Thoracic aorta (tissue), 2 donors: ENCODE data around the gene CHST15. TPM values are rescaled to one million over a fixed set of nuclear protein-coding genes. Genes with fewer than 3 reads are reported as not detected.
A peak's percentile ranks its signal among the peaks of the same experiment; 100 is the strongest.

Experiments
- ATAC-seq: fragments of 150-250 bp; one replicate; pipeline ENCODE4 v1.8.0; 2017; ENCODE audit warnings: low read depth; ENCODE audit not compliant: insufficient number of reproducible peaks, low FRiP score
- DNase-seq: peaks from one replicate; pipeline ENCODE4 v3.0.0-alpha.2; 2020; ENCODE audit warnings: low spot score
- H3K27ac ChIP-seq, 2 donors: fragments of 200-600 bp; sonication (generic); 1 replicate in 1 of 2; 2 replicates in 1 of 2; pipeline ENCODE4 v1.5.1; 2016; ENCODE audit warnings: mild to moderate bottlenecking in 2 of 2, moderate library complexity in 2 of 2
- H3K27me3 ChIP-seq: fragments of 200-600 bp; sonication (generic); replicated peaks from 2 replicates; pipeline ENCODE4 v1.6.0; 2016; ENCODE audit warnings: mild to moderate bottlenecking; ENCODE audit not compliant: insufficient read depth
- H3K36me3 ChIP-seq: fragments of 200-600 bp; sonication (generic); one replicate; pipeline ENCODE4 v1.5.1; 2016
- H3K4me1 ChIP-seq, 2 donors: fragments of 200-600 bp; sonication (generic); 1 replicate in 1 of 2; 2 replicates in 1 of 2; pipeline versions ENCODE4 v1.5.1 to v1.6.0; 2016; ENCODE audit warnings: low read depth in 2 of 2, mild to moderate bottlenecking in 1 of 2; ENCODE audit not compliant: control insufficient read depth in 1 of 2
- H3K4me3 ChIP-seq: fragments of 200-600 bp; sonication (generic); 2 replicates; pipeline ENCODE4 v1.5.1; 2016; ENCODE audit warnings: mild to moderate bottlenecking
- H3K9me3 ChIP-seq: fragments of 200-600 bp; sonication (generic); 2 replicates; pipeline ENCODE4 v1.5.1; 2016
- total RNA-seq, 2 donors: library from RNA; depleted of rRNA; stranded (reverse); fragments of >200 nt; gene quantifications; one replicate each; pipeline versions ENCODE4 v1.1.0 to v1.2.3, GENCODE V29; 2016
- TF ChIP-seq, protein P1 (sequence below): fragments of 200-600 bp; sonication (generic); IDR thresholded peaks from one replicate; pipeline ENCODE4 v1.5.1; 2019; ENCODE audit warnings: antibody characterized with exemption

Gene CHST15
- total RNA-seq, 2 donors from 2014 or later, result 31.9 to 34.0 TPM

DNA sequence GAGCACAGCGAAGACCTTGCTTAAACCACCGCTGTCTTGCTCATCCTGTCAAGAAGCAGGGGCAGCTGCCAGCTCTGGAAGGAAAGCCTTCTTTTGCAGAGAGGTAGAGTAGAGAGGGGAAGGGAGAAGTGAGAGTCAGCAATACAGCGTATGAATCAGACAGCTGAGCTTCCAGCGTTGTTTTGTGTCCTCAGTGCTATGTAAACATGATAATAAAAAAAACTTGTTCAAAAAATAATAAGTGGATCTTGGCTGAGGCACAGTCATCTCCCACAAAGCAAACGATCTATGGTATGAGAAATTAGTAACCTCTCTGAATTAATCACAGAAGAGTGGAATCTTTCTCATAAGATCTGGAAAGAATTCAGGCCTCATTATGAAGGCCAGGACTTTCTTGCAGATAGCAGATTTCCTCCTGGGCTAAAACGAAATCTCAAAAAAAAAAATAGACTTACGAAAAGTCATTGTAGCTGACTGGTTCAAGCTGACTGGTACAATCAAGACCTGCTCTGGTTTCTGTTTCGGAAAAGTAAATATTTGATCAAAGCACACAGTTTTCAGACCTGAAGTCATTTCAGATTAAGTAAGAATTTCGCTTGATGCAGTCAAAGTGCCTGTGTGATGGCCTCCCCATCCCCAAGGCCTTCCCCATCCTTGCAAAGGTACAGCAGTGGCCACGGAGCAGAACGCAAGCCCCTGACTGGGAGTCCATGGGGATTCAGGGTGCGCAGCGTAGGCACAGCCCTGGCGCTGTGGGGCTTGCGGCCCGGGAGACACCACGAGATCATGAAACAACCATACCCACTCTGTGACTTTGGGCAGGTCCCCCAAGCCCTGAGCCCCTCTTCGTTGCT lies 29.4 kb downstream of the CHST15 start:
- Histone ChIP-seq H3K36me3 (no peaks in the 10 kb centered on the region), H3K4me3 (no peak overlapping the region), H3K27ac (peak overlapping the region in 1 of 2 donors; percentile 52), H3K9me3 (no peaks in the 10 kb centered on the region), H3K27me3 (no peaks in the 10 kb centered on the region), H3K4me1 (peaks cover 13 to 34% of the 10 kb centered on the region in 2 donors)
- TF ChIP-seq, protein P1, sequence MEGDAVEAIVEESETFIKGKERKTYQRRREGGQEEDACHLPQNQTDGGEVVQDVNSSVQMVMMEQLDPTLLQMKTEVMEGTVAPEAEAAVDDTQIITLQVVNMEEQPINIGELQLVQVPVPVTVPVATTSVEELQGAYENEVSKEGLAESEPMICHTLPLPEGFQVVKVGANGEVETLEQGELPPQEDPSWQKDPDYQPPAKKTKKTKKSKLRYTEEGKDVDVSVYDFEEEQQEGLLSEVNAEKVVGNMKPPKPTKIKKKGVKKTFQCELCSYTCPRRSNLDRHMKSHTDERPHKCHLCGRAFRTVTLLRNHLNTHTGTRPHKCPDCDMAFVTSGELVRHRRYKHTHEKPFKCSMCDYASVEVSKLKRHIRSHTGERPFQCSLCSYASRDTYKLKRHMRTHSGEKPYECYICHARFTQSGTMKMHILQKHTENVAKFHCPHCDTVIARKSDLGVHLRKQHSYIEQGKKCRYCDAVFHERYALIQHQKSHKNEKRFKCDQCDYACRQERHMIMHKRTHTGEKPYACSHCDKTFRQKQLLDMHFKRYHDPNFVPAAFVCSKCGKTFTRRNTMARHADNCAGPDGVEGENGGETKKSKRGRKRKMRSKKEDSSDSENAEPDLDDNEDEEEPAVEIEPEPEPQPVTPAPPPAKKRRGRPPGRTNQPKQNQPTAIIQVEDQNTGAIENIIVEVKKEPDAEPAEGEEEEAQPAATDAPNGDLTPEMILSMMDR, result no peak
- DNase-seq (no peak), ATAC-seq (peak; percentile 49)

GRCh38 chr10:124062390-124062789 lies 31.0 kb downstream of the CHST15 start:
- Histone ChIP-seq H3K27ac (no peak overlapping the region), H3K36me3 (no peaks in the 10 kb centered on the region), H3K4me1 (peaks cover 13 to 34% of the 10 kb centered on the region in 2 donors), H3K4me3 (no peak overlapping the region), H3K27me3 (no peaks in the 10 kb centered on the region), H3K9me3 (no peaks in the 10 kb centered on the region)
- no peak for DNase-seq
- TF ChIP-seq, protein P1, result no peak
- no peak for ATAC-seq

GRCh38 chr10:124061030-124061429 lies 32.4 kb downstream of the CHST15 start:
- H3K27ac ChIP-seq, result no peak overlapping the region
- TF ChIP-seq, protein P1, result no peak
- H3K36me3 ChIP-seq, result no peaks in the 10 kb centered on the region
- ATAC-seq (no peak), DNase-seq (no peak)
- H3K27me3 ChIP-seq, result no peaks in the 10 kb centered on the region
- no peaks in the 10 kb centered on the region for H3K9me3 ChIP-seq
- H3K4me1 ChIP-seq, result peaks cover 13 to 22% of the 10 kb centered on the region in 2 donors
- H3K4me3 ChIP-seq, result no peak overlapping the region

GRCh38 chr10:124060148-124060720 lies 33.2 kb downstream of the CHST15 start:
- DNase-seq, result no peak
- Histone ChIP-seq H3K4me1 (peaks cover 5 to 14% of the 10 kb centered on the region in 2 donors), H3K27ac (no peak overlapping the region), H3K27me3 (no peaks in the 10 kb centered on the region), H3K36me3 (no peaks in the 10 kb centered on the region), H3K9me3 (no peaks in the 10 kb centered on the region), H3K4me3 (no peak overlapping the region)
- no peak for ATAC-seq
- TF ChIP-seq, protein P1, result no peak

DNA sequence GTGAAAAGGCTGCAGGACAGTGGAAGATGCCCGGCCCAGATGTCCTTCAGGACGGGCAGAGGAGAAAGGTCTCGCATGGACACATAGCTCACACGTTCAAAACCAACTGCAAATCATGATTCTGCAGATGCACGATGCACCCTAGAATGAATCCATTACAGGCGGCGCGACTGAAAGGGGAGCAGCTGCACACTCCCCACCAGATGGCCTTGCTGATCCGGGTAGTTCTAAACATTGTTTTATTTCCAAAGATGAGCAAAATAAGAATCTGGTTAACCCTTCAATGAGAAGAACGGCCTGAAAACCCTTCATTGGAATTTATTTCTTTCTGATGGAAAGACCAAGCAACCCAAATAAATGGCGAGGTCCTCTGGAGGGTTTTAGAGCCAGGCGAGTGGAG lies 33.8 kb downstream of the CHST15 start:
- no peak overlapping the region for H3K4me3 ChIP-seq
- no peak overlapping the region for H3K27ac ChIP-seq
- TF ChIP-seq, protein P1, result no peak
- DNase-seq, result no peak
- no peaks in the 10 kb centered on the region for H3K27me3 ChIP-seq
- H3K36me3 ChIP-seq, result no peaks in the 10 kb centered on the region
- peaks cover 2 to 14% of the 10 kb centered on the region in 2 donors for H3K4me1 ChIP-seq
- no peaks in the 10 kb centered on the region for H3K9me3 ChIP-seq
- ATAC-seq, result no peak
